ENCODE data around the gene ADNP.

ADNP gene

DNA sequence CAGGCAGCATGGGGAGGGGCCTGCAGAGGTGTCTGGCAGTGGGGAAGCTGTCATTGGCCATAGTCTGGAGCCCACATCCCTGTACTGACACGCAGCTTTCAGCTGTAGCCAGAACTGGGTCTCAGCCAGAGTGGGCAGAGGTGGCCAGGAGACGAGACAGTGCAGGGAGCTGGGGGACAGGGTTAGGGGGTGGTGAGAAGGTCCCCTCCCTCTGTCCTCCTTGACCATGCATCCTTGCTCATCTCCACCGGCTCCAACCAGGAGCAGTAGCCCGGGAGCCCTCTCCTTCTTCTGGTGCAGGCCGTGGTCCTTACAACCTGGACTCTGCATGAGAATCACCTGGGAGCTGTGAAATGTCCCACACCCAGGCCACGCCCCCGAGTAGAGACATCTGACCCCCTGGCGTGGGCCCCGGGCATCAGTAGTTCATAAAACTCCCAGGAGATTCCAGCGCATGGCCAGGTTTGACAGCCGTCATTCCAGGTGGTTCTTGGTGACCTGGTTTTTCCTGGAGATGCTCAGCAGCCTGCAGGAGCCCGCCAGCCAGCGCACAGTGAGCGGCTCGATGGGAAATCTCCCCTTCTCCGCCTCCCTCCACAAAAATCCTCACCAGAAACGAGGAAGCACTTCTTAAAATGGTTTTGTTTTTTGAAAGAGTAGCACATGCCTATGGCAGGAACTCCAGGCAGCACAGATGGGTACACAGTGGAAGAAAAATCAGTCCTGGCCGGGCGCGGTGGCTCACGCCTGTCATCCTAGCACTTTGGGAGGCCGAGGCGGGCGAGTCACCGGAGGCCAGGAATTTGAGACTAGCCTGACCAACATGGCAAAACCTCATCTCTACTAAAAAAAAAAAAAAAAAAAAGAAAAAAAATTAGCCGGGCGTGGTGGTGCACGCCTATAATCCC lies 56.2 kb downstream of the ADNP start:
- no peak for DNase-seq (ENCODE audit: insufficient read length, low spot score)

GRCh38 chr20:50874111-50874757 lies 57.0 kb downstream of the ADNP start:
- FAIRE-seq, result peak; percentile 16
- no peak for DNase-seq (ENCODE audit: insufficient read length, low spot score)

More for the DNA sequence above, 56.2 kb downstream of the ADNP start:
- no peak for FAIRE-seq

DNA sequence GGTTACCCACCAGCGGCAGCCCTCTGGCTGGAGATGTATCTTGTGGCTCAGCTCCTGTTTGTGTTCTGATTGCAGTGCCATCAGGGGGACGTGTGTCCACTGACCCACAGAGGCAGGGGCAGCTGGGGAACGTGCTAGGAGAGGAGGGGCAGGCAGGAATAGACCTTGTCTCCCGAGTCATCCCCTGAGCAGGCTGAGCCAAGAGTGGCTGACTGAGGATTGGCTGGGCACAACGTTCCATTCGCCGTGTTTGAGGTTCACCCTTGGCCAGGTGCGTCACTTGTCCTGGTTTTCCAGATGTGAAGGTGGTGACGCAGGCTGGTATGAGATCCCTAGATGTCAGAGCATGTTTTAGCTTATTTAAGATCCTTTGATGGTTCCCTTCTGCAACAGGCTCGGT lies 57.7 kb downstream of the ADNP start:
- FAIRE-seq, result peak; percentile 62
- no peak for DNase-seq (ENCODE audit: insufficient read length, low spot score)

GRCh38 chr20:50872560-50873425 lies 58.4 kb downstream of the ADNP start:
- no peak for FAIRE-seq
- no peak for DNase-seq (ENCODE audit: insufficient read length, low spot score)

GRCh38 chr20:50870561-50871161 lies 60.6 kb downstream of the ADNP start:
- no peak for FAIRE-seq

DNA sequence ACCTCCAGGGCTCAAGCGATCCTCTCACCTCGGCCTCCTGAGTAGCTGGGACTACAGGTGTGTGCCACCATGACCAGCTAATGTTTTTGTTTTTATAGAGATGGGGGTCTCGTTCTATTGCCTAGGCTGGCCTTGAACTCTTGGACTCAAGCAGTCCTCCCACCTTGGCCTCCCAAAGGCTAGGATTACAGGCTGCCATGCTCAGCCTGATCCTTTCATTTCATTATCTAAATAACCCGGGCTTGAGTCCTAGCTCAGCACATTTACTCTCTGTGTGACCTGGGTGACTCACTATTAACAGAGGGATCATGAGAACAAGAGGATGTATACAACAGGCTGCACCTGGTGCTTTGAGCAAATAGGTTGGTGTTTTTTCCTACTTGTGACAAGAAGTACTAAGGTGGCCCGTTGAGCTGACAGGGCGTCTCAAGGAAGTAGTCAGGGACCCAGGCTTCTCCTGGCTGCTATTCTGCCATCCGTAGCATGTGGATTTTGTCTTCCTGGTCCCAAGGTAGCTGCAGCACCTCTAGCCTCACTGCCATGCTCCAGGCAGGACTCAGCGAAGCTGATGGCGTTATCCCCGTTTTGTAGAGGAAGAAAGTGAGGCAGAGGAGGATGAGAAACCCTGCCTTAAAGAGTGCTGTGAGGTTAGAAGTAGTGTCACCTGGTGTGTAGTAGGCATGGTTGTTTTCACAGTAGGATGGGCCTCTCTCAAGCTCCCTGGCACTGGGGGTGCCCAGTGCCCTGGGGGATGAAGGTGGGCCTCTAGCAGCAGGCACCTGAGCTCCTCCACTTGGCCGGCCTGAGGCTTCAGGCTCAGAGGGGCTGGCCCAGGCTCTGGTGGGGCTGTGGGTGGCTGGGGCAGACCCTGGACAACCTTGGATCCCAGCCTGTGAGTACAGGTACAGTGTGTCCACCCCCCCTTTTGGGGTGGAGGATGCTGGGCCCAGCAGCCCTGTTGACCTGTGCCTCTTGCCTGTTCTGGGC lies 62.4 kb downstream of the ADNP start:
- peak; percentile 69 for FAIRE-seq
- DNase-seq (ENCODE audit: insufficient read length, low spot score), result no peak

More at GRCh38 chr20:50870561-50871161, 60.6 kb downstream of the ADNP start:
- no peak for DNase-seq (ENCODE audit: insufficient read length, low spot score)

GRCh38 chr20:50867805-50868204 lies 63.4 kb downstream of the ADNP start:
- no peak for DNase-seq (ENCODE audit: insufficient read length, low spot score)
- FAIRE-seq, result peak; percentile 16

DNA sequence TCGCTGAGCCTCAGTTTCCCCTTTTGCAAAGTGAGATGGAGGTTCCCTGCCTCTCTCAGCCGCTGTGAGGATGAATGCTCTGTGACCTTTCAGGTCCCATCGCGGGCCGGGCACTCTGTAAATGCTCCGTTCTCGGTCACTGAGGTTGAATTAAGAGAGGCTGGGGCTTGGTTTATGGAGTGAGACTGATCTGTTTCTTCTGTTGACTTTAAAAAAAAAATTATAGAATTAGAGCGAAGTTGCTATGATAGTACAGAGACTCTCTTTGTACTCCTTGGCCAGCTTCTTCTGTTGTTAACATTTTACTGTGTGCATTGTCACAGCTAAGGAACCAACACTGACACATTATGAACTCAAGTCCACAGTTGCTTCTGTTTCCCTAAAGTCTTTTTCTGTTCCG lies 64.4 kb downstream of the ADNP start:
- DNase-seq (ENCODE audit: insufficient read length, low spot score), result no peak
- FAIRE-seq, result no peak

DNA sequence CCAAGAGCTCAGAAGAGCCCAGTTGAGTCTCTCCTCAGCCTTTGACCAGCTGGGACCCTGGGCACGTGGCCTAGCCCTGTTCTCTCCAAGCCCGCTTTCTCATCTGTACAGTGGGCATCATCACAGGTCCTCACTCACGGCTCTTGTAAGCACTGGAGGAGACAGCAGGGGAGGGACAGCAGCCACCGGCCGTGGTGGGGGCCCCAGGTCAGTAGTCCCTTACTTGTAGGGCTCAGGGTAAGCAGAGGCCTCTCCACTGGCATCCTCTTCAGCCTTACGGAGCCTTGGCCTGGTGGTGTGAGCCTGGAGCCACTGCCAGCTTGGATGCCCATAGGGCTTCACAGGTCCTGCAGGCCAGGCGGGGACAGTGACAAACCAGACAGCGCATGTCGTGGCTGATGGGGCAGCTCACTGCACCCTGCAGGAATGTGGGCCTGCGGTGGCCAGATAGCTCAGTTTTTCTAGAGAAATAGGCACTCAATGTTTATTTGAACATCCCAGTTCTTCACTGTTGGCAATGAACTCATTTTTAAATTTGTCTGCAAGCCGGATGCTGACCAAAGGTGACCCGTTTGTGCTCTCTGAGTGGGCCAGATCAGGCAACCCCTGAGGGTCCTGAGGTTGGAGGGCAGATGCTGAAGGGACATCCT lies 65.1 kb downstream of the ADNP start:
- FAIRE-seq (peak; percentile 42), DNase-seq (ENCODE audit: insufficient read length, low spot score) (no peak)

DNA sequence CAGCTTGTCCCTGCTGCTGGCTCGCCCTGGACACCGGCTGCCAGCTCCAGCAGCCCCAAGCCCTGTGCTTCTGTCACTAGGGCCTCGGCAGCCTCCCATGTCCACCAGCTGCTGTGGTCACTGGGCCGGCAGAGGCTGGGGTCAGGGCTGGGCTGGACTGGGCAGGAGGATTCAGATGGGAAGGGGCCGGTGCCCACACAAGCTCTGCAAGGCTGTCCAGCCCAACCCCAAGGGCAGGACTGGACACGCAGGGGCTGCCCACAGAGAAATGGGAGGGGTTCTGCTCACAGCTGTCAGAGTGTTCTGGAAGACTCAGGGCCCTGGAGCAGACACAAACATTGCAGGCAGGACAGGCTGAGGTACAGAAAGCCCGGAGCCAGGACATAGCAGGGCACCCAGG lies 65.6 kb downstream of the ADNP start:
- peak; percentile 83 for FAIRE-seq
- no peak for DNase-seq (ENCODE audit: insufficient read length, low spot score)

DNA sequence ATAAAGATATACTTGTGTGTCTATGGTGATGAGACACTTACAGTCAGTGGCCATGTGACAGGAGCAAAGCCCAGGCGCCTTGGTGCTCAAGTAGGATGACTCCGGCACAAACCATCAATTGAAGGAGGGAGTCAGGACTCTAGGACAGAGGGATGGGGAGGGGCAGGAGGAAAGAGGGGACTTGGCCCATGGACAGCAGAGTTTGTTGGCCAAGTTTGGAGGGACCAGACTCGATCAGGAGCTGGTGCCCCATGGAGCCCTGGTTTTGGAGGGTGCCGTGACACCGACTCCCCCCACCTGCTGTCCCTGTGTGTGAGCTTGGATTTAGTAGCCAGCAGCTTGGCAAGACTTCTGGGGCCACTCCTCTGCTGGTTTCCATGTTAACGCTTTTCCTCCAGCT lies 66.1 kb downstream of the ADNP start:
- no peak for DNase-seq (ENCODE audit: insufficient read length, low spot score)
- FAIRE-seq, result no peak

DNA sequence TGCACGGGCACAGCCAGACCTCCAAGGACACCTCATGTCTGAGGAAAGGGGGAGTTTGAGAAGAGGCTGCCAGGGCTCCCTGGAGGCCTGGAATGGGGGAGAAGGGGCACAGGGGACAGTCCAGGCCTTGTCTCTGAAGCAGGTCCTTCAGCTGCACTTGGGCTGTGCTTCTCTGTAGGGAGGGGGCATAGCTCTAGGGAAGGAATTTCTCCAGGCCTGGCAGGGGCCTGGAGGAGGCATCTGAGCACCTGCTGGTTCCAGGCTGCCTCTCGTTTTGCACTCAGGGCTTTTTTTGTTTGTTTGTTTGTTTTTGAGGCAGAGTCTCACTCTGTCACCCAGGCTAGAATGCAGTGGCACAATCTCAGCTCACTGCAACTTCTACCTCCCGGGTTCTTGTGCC lies 68.7 kb downstream of the ADNP start:
- peak; percentile 83 for FAIRE-seq
- no peak for DNase-seq (ENCODE audit: insufficient read length, low spot score)

DNA sequence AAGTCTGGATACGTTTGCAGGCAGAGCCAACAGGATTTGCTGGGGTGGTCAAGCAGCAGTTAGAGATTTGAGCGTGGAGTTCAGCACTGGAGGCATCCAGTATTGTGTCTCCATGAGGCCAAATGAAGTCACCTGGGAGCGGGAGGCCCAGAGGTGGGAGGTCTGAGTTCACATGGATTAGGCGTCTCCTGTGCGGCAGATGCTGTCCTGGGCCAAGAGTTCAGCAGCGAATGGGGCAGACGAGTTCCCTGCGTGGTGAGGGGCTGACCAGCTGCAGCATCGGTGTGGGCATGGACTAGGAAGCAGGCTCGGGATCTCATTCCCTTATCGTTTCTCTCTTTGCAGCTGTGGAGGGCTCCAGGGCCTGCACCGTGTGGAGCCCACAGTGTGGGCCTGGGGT lies 70.2 kb downstream of the ADNP start:
- FAIRE-seq (no peak), DNase-seq (ENCODE audit: insufficient read length, low spot score) (no peak)

DNA sequence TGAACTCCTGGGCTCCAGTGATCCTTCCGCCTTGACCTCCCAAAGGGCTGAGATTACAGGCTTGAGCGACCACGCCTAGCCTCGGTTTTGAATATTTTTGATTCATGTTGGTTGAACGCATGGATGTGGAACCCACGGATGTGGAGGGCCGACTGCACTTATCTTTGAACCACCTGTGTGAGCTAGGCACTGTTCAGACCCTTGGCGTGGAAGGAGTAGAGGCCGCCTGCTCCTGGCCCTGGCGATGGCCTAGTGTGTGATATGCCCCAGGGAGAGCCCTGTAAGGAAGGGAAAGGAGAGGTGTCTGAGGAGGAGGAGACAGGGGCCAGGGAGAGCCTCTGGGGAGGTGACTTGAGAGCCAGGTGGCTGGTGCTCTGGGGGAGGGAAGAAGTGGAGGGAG lies 72.1 kb downstream of the ADNP start:
- DNase-seq (ENCODE audit: insufficient read length, low spot score), result no peak
- FAIRE-seq, result no peak

- FAIRE-seq, result no peak
- DNase-seq (ENCODE audit: insufficient read length, low spot score), result no peak
Observed at GRCh38 chr20:50858525-50858924, 72.7 kb downstream of the ADNP start.

GRCh38 chr20:50857348-50857747 lies 73.9 kb downstream of the ADNP start:
- DNase-seq (ENCODE audit: insufficient read length, low spot score) (no peak), FAIRE-seq (no peak)

DNA sequence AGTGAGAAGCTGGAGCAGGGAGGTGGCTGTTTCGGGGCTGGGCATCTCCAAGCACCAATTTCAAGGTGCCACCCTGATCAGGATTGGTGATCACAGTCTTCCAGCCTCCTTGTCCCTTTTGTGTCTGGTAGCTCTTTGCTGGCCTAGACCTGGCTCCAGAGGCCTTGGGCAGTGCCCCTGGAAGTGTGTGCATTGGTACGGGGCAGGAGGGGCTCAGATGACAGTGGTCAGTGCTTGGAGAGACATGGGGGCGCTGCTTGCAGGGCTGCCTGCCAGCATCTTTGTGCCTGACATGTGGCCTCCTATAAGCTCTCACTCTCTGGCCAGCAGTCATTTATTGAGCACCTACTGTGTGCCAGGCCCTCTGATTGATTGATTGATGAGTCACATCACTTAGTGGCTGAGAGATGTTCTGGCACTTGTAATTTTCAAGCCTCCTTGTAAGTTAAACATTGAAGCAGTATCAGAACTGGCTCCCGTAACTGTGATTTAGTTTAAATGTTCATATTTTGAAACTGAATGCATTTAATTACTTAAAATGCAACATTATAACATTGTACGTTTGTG lies 74.7 kb downstream of the ADNP start:
- DNase-seq (ENCODE audit: insufficient read length, low spot score), result no peak
- peak; percentile 54 for FAIRE-seq

Data from HTR-8/SVneo (cell line).